HG02678 (cell line): ENCODE measurements around the gene ARMH1.
"Not testable (repeated sequence)": the region's sequence is repeated elsewhere in the genome, so short reads cannot be mapped to it uniquely, and the experiment has no call there.

Source experiments
- ATAC-seq: cut with Tn5 transposase; IDR thresholded peaks from one replicate; pipeline ENCODE4 v1.9.1; 2021; ENCODE audit warnings: mild to moderate bottlenecking, moderate library complexity; ENCODE audit not compliant: unreplicated experiment

The ARMH1 gene

GRCh38 chr1:44766421-44766820, 91.9 kb downstream of the ARMH1 start:
- not testable (repeated sequence) for ATAC-seq
